22Rv1 (cell line): ENCODE results near the gene AMOTL2.

Source experiments
- H3K27ac ChIP-seq: fragments of 450-650 bp; 2 replicates; pipeline ENCODE4 v1.5.1; 2017
- CTCF ChIP-seq: fragments of 450-650 bp; IDR thresholded peaks from 2 replicates; pipeline ENCODE4 v1.5.1; 2017; ENCODE audit warnings: mild to moderate bottlenecking
- ZFX ChIP-seq: fragments of 450-650 bp; IDR thresholded peaks from 2 replicates; pipeline ENCODE4 v1.6.1; 2017; ENCODE audit warnings: antibody characterized with exemption, borderline replicate concordance

The AMOTL2 gene

GRCh38 chr3:134350861-134351311 is 23.4 kb downstream of the AMOTL2 start:
- no peak for TF ChIP-seq CTCF
- TF ChIP-seq ZFX = no peak
- H3K27ac ChIP-seq = no peak overlapping the region

- no peak for TF ChIP-seq CTCF
- no peak for TF ChIP-seq ZFX
- H3K27ac ChIP-seq = no peak overlapping the region
These were observed 24.0 kb downstream of the AMOTL2 start for GRCh38 chr3:134350266-134350665.

- H3K27ac ChIP-seq = no peak overlapping the region
These were observed 25.7 kb downstream of the AMOTL2 start for GRCh38 chr3:134348524-134348923.

GRCh38 chr3:134347551-134347950 is 26.7 kb downstream of the AMOTL2 start:
- TF ChIP-seq CTCF (no peak), ZFX (no peak)
- H3K27ac ChIP-seq = no peak overlapping the region

More at GRCh38 chr3:134348524-134348923, 25.7 kb downstream of the AMOTL2 start:
- TF ChIP-seq ZFX (no peak), CTCF (no peak)

GRCh38 chr3:134346744-134347143 is 27.5 kb downstream of the AMOTL2 start:
- H3K27ac ChIP-seq = no peak overlapping the region
- no peak for TF ChIP-seq CTCF
- no peak for TF ChIP-seq ZFX

GRCh38 chr3:134345202-134345601 is 29.0 kb downstream of the AMOTL2 start:
- no peak overlapping the region for H3K27ac ChIP-seq
- no peak for TF ChIP-seq ZFX
- TF ChIP-seq CTCF = no peak

GRCh38 chr3:134344560-134344959 is 29.7 kb downstream of the AMOTL2 start:
- no peak overlapping the region for H3K27ac ChIP-seq
- no peak for TF ChIP-seq ZFX
- TF ChIP-seq CTCF = no peak
